ENCODE measurements around the gene FAM210B. TPM values are rescaled to one million over a fixed set of nuclear protein-coding genes. Genes with fewer than 3 reads are reported as not detected.

The FAM210B gene
- total and polyA plus RNA-seq, 9 donors, result 61.5 to 148 (median 120) TPM

DNA sequence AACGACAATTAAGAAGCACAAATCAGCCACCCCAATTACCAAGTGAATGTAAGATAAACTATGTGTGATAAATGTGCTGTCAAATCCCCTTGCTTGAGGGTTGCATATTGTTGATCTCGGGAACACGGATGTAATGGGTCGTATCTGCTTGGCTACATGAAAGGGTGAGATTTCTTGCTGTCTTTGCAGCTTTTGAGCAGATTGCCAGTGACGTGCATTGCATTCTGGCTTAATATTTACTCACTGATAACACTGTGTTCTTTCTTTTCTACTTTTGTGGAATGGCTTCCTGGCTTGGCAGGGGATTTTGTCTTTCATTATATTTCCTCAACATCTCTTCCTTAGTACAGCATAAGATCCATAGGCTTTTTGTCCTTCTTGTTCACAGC, 10.5 kb upstream of the FAM210B start:
- H3K4me3 ChIP-seq, result no peak overlapping the region
- intact Hi-C loops (cut with DNase I), result no loop called here
- no peak for DNase-seq
- no peaks in the 10 kb centered on the region for H3K27me3 ChIP-seq
- TF ChIP-seq CTCF (IDR thresholded peaks at IDR 0.05), result no peak
- TF ChIP-seq EP300 (IDR thresholded peaks at IDR 0.05), result no peak
- TF ChIP-seq POLR2A (IDR thresholded peaks at IDR 0.05), result no peak
- H3K9me3 ChIP-seq, result no peaks in the 10 kb centered on the region
- H3K27ac ChIP-seq, result no peak overlapping the region
- no peaks in the 10 kb centered on the region for H3K36me3 ChIP-seq
- 2 to 9% (median 4%) methylated on average over 5 of the region's 5 CpGs for WGBS, 3 donors
- H3K4me1 ChIP-seq (ENCODE audit: insufficient read depth), result peaks cover 1% of the 10 kb centered on the region

DNA sequence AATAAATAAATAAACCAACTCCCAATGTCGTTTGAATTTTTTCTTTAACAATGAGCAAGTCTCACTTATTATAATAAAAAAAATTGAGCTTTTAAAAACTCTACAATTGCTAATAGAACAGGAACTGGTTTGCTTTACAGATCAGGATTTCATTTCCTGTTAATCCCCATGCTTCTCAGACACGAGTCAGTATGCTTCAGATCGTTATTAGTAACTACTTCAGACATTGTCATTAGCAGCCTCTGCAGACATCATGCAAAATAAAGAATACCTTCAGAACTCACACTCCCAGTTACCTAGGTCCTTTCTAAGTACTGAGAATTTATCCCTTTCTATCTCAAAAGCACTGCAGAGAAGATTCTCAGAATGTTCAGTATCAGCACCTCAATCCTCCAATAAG, 10.0 kb upstream of the FAM210B start:
- peaks cover 1% of the 10 kb centered on the region for H3K4me1 ChIP-seq (ENCODE audit: insufficient read depth)
- H3K36me3 ChIP-seq, result no peaks in the 10 kb centered on the region
- H3K9me3 ChIP-seq, result no peaks in the 10 kb centered on the region
- intact Hi-C loops (cut with DNase I), result no loop called here
- H3K4me3 ChIP-seq, result no peak overlapping the region
- H3K27ac ChIP-seq, result no peak overlapping the region
- WGBS, 3 donors, result 7 to 8% (median 7%) methylated on average over 3 of the region's 3 CpGs
- no peaks in the 10 kb centered on the region for H3K27me3 ChIP-seq
- TF ChIP-seq CTCF (IDR thresholded peaks at IDR 0.05), result no peak
- TF ChIP-seq EP300 (IDR thresholded peaks at IDR 0.05), result no peak
- no peak for TF ChIP-seq POLR2A (IDR thresholded peaks at IDR 0.05)
- no peak for DNase-seq

DNA sequence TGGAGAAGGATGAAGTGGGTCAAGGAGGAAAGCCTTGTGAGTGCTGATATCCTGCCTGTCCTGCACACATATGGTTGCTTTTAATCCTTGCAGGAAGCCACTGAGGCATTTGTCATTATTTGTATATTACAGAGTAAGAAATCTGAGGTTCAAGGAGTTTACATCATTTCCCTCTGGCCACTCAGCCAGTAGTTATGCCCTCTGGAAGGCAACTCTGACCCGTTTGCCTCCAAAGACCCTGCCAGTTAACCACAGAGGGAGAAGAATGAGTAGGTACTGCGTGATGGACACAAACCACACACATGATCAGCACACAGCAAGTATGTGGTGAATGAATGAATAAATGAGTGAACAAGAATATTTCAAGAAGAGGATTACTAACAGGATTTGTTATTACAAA, 7.9 kb upstream of the FAM210B start:
- WGBS, 3 donors, result 83 to 93% (median 86%) methylated on average over 2 of the region's 2 CpGs
- H3K36me3 ChIP-seq, result no peaks in the 10 kb centered on the region
- DNase-seq, result no peak
- TF ChIP-seq CTCF (IDR thresholded peaks at IDR 0.05) (no peak), EP300 (IDR thresholded peaks at IDR 0.05) (no peak), POLR2A (IDR thresholded peaks at IDR 0.05) (no peak)
- no peak overlapping the region for H3K4me3 ChIP-seq
- intact Hi-C loops (cut with DNase I), result no loop called here
- H3K4me1 ChIP-seq (ENCODE audit: insufficient read depth), result peaks cover 1% of the 10 kb centered on the region
- H3K27me3 ChIP-seq, result no peaks in the 10 kb centered on the region
- no peak overlapping the region for H3K27ac ChIP-seq
- no peaks in the 10 kb centered on the region for H3K9me3 ChIP-seq

GRCh38 chr20:56352345-56353055, 6.3 kb upstream of the FAM210B start:
- no peaks in the 10 kb centered on the region for H3K36me3 ChIP-seq
- intact Hi-C loops (cut with DNase I), result no loop called here
- peaks cover 1% of the 10 kb centered on the region for H3K4me1 ChIP-seq (ENCODE audit: insufficient read depth)
- no peak for DNase-seq
- 53 to 61% (median 59%) methylated on average over 5 of the region's 5 CpGs for WGBS, 3 donors
- TF ChIP-seq CTCF (IDR thresholded peaks at IDR 0.05), result no peak
- TF ChIP-seq EP300 (IDR thresholded peaks at IDR 0.05), result no peak
- no peak overlapping the region for H3K4me3 ChIP-seq
- H3K27me3 ChIP-seq, result no peaks in the 10 kb centered on the region
- no peaks in the 10 kb centered on the region for H3K9me3 ChIP-seq
- H3K27ac ChIP-seq, result no peak overlapping the region

Data from ovary (tissue), 9 donors.